HepG2 (cell line): Measurements from ENCODE around the gene NELL1. TPM values are rescaled to one million over a fixed set of nuclear protein-coding genes. Genes with fewer than 3 reads are reported as not detected.

ENCODE experiments used
- ATAC-seq: fragments of 200-7000 bp; cut with Tn5 transposase; 3 replicates; pipeline ENCODE4 v1.9.1; 2020; ENCODE audit warnings: mild to moderate bottlenecking, moderate library complexity
- BruUV-seq: library from RNA; stranded (reverse); fragments of 400-500 nt; replicated peaks from 2 replicates; lab custom pipeline; 2021; lab: Mats Ljungman, UMichigan
- CTCF ChIA-PET: fragments of 300-600 bp; formaldehyde crosslinking; extraction: SDS; loops from one replicate; lab custom pipeline; 2021; ENCODE audit warnings: low total read pairs, inconsistent platforms, low intra/inter-chr PET ratio; lab: Yijun Ruan, JAX
- POLR2A ChIA-PET: fragments of 350-600 bp; sonication (Branson Sonifier 250); formaldehyde crosslinking; loops from one replicate; lab custom pipeline; 2020; ENCODE audit warnings: antibody characterized with exemption, inconsistent platforms; lab: Yijun Ruan, JAX
- DNase-seq: peaks from one replicate; pipeline ENCODE4 v3.0.0-alpha.2; 2015; ENCODE audit warnings: low spot score
- FAIRE-seq: peaks from 3 replicates; lab custom pipeline; 2011; peaks lifted over from hg19 to GRCh38; lab: Jason Lieb, UNC
- H2AFZ ChIP-seq: one replicate; pipeline ENCODE4 v1.6.1; 2011; ENCODE audit warnings: low read length, inconsistent platforms
- H3K27ac ChIP-seq: fragments of 300-600 bp; 3 replicates; pipeline ENCODE4 v1.8.0; 2011; ENCODE audit warnings: mixed run types, mild to moderate bottlenecking, mixed read lengths, low read length, inconsistent platforms; ENCODE audit not compliant: insufficient read depth; ENCODE audit errors: extremely low read length
- H3K27me3 ChIP-seq, 2 experiments: fragments of 200-600 bp in 1 of 2; 2 replicates in 1 of 2; 3 replicates in 1 of 2; pipeline versions ENCODE4 v1.6.0 to v1.8.0; 2011; ENCODE audit warnings: low read length in 2 of 2, mild to moderate bottlenecking in 2 of 2, moderate library complexity in 2 of 2, inconsistent platforms in 1 of 2; ENCODE audit not compliant: insufficient read depth in 2 of 2, control insufficient read depth in 1 of 2
- H3K36me3 ChIP-seq, 2 experiments: fragments of 200-600 bp in 1 of 2; replicated peaks in 1 of 2; 2 replicates in 1 of 2; 3 replicates in 1 of 2; pipeline versions ENCODE4 v1.5.1 to v1.8.0; 2011; ENCODE audit warnings: low read length in 2 of 2, inconsistent platforms in 1 of 2; ENCODE audit not compliant: insufficient read depth in 2 of 2, control insufficient read depth in 1 of 2
- H3K4me1 ChIP-seq: 2 replicates; pipeline ENCODE4 v1.5.1; 2012; ENCODE audit warnings: low read length, inconsistent platforms; ENCODE audit not compliant: insufficient read depth
- H3K4me2 ChIP-seq: 2 replicates; pipeline ENCODE4 v1.6.0; 2011; ENCODE audit warnings: low read depth, low read length, inconsistent platforms
- H3K4me3 ChIP-seq, 3 experiments: fragments of 200-600 bp in 1 of 3; sonication (generic), shearing (Covaris generic) in 1 of 3; replicated peaks in 1 of 3; 2 replicates each; pipeline ENCODE4 v1.5.1; 2011 to 2016; ENCODE audit warnings: low read length in 3 of 3, inconsistent platforms in 2 of 3, low read depth in 2 of 3, mild to moderate bottlenecking in 2 of 3, control low read depth in 1 of 3, mixed read lengths in 1 of 3; ENCODE audit not compliant: insufficient read depth in 1 of 3
- H3K79me2 ChIP-seq: one replicate; pipeline ENCODE4 v1.6.1; 2011; ENCODE audit warnings: low read length, inconsistent platforms; ENCODE audit not compliant: insufficient read depth
- H3K9ac ChIP-seq: 2 replicates; pipeline ENCODE4 v1.6.0; 2011; ENCODE audit warnings: mild to moderate bottlenecking, low read depth, low read length, inconsistent platforms; ENCODE audit not compliant: insufficient read depth
- H3K9me3 ChIP-seq: 2 replicates; pipeline ENCODE4 v1.5.1; 2012; ENCODE audit warnings: mild to moderate bottlenecking, low read length
- H4K20me1 ChIP-seq: 2 replicates; pipeline ENCODE4 v1.6.0; 2011; ENCODE audit warnings: inconsistent platforms, mild to moderate bottlenecking, low read length, moderate library complexity; ENCODE audit not compliant: insufficient read depth
- GTF2F1 ChIP-seq: fragments of 150-350 bp; IDR thresholded peaks from 2 replicates; pipeline ENCODE4 v1.6.1; 2014; ENCODE audit warnings: low read length
- KDM2A ChIP-seq: sonication (generic); formaldehyde crosslinking; IDR thresholded peaks from 2 replicates; pipeline ENCODE4 v1.4.0; 2020; ENCODE audit warnings: low read depth, missing genetic modification reagents, borderline replicate concordance
- NCOR1 ChIP-seq: fragments of 200-600 bp; sonication (generic); IDR thresholded peaks from 2 replicates; pipeline ENCODE4 v1.7.0; 2017; ENCODE audit warnings: antibody characterized with exemption, low read length, borderline replicate concordance
- PHF20 ChIP-seq: sonication (generic); formaldehyde crosslinking; IDR thresholded peaks from 2 replicates; pipeline ENCODE4 v1.5.0; 2020; ENCODE audit warnings: mild to moderate bottlenecking, missing genetic modification reagents
- PHF8 ChIP-seq: sonication (generic); formaldehyde crosslinking; IDR thresholded peaks from 2 replicates; pipeline ENCODE4 v1.5.0; 2020; ENCODE audit warnings: missing genetic modification reagents
- RNF219 ChIP-seq: sonication (generic); formaldehyde crosslinking; IDR thresholded peaks from 2 replicates; pipeline ENCODE4 v1.5.0; 2020; ENCODE audit warnings: mild to moderate bottlenecking, missing genetic modification reagents
- RXRA ChIP-seq: sonication (generic); formaldehyde crosslinking; IDR thresholded peaks from 2 replicates; pipeline ENCODE4 v1.5.1; 2020; ENCODE audit warnings: missing genetic modification reagents
- SNAPC2 ChIP-seq: sonication (generic); formaldehyde crosslinking; IDR thresholded peaks from 2 replicates; pipeline ENCODE4 v1.8.1; 2022; ENCODE audit warnings: mild to moderate bottlenecking, missing genetic modification reagents
- SOX5 ChIP-seq: IDR thresholded peaks from 2 replicates; pipeline ENCODE4 v1.6.1; 2016; ENCODE audit warnings: borderline replicate concordance
- TCF7L2 ChIP-seq: IDR thresholded peaks from 2 replicates; pipeline ENCODE4 v1.6.1; 2011; ENCODE audit warnings: mild to moderate bottlenecking, low read depth, low read length, moderate library complexity
- U2AF2 ChIP-seq: fragments of 200-400 bp; formaldehyde crosslinking; IDR thresholded peaks from 2 replicates; pipeline ENCODE4 v1.6.1; 2017; ENCODE audit warnings: low read depth, mild to moderate bottlenecking, low read length
- ZBTB46 ChIP-seq: sonication (generic); formaldehyde crosslinking; IDR thresholded peaks from 2 replicates; pipeline ENCODE4 v1.4.0; 2020; ENCODE audit warnings: mild to moderate bottlenecking, missing genetic modification reagents, borderline replicate concordance
- ZSCAN9 ChIP-seq: IDR thresholded peaks from 2 replicates; pipeline ENCODE4 v1.6.1; 2016; ENCODE audit warnings: borderline replicate concordance
- in situ Hi-C: cut with HindIII; loops from 2 replicates; pipeline ENCODE4 v1.10.0; 2017; ENCODE audit warnings: low pct_unique_long_range_greater_than_20kb; ENCODE audit not compliant: extremely low pct_ligation_motif_present
- intact Hi-C: fragments of 100-400 bp; cut with micrococcal nuclease; formaldehyde crosslinking; loops from one replicate; pipeline ENCODE4 v1.10.0; 2022; ENCODE audit not compliant: unreplicated experiment
- polyA plus RNA-seq, 8 experiments: library from polyadenylated mRNA; depleted of rRNA in 3 of 8; stranded (reverse) in 7 of 8; unstranded in 1 of 8; fragments of >200 nt; fragmentation: Illumina TruSeq in 4 of 8; extraction: Trizol in 4 of 8; gene quantifications; 2 replicates each; pipeline versions ENCODE4 v1.2.1 to v1.2.3, GENCODE V29; 2011 to 2016; ENCODE audit warnings: low read depth in 4 of 8, missing spikeins in 1 of 8, mixed read lengths in 1 of 8; ENCODE audit not compliant: insufficient read depth in 1 of 8
- total RNA-seq, 5 experiments: library from RNA; depleted of rRNA; stranded (reverse); fragments of >200 nt; fragmentation: Illumina TruSeq; extraction: Trizol; gene quantifications; 2 replicates each; pipeline ENCODE4 v1.2.3, GENCODE V29; 2016; ENCODE audit warnings: low read depth in 1 of 5
- TF ChIP-seq, protein P1 (sequence below): sonication (generic); formaldehyde crosslinking; IDR thresholded peaks from 2 replicates; pipeline ENCODE4 v1.8.0; 2022; ENCODE audit warnings: missing genetic modification reagents, mild to moderate bottlenecking, inconsistent platforms, borderline replicate concordance

NELL1 gene
- total and polyA plus RNA-seq, 2 of the 13 experiments (the other 11 are each of a cell fraction or from before 2014, with no cell fraction given): not detected

DNA sequence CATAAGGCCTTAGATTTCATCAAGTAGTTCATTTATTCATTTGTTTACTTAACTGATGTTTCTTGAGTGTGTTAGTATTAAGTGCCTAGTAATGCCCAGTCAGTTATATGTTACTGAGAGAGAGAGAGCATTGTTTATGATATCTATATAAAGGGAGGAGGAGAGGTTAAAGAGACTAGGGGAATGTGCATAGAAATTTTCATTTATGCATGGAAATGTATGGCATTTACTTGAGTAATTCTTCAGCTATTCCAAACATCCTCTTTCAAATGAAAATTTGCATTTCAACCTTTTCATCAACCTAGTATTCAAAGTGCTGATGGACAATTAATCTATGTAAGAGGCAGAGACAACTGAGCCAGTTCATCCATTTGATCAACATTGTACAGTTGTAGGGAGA lies 199.7 kb downstream of the NELL1 start:
- ATAC-seq (no peak), FAIRE-seq (no peak), DNase-seq (no peak)
- Histone ChIP-seq H3K4me3 (no peak overlapping the region), H3K4me2 (no peak overlapping the region), H3K27me3 (no peaks in the 10 kb centered on the region), H3K9me3 (no peaks in the 10 kb centered on the region), H3K36me3 (no peaks in the 10 kb centered on the region), H2AFZ (no peak overlapping the region), H3K4me1 (no peaks in the 10 kb centered on the region), H3K79me2 (no peaks in the 10 kb centered on the region), H4K20me1 (no peaks in the 10 kb centered on the region), H3K9ac (no peak overlapping the region), H3K27ac (no peak overlapping the region)
- BruUV-seq: no TSS peak
- in situ Hi-C loops: no loop called here
- POLR2A ChIA-PET: no interaction called here
- intact Hi-C loops: no loop called here
- TF ChIP-seq PHF20 (no peak), RNF219 (CRISPR knock-in tag) (no peak), KDM2A (no peak), RXRA (CRISPR knock-in tag) (no peak), SOX5 (CRISPR knock-in tag) (no peak), U2AF2 (no peak), PHF8 (no peak), TCF7L2 (no peak), ZBTB46 (CRISPR knock-in tag) (no peak), ZSCAN9 (CRISPR knock-in tag) (no peak), GTF2F1 (no peak), NCOR1 (no peak), SNAPC2 (no peak)
- TF ChIP-seq, protein P1, sequence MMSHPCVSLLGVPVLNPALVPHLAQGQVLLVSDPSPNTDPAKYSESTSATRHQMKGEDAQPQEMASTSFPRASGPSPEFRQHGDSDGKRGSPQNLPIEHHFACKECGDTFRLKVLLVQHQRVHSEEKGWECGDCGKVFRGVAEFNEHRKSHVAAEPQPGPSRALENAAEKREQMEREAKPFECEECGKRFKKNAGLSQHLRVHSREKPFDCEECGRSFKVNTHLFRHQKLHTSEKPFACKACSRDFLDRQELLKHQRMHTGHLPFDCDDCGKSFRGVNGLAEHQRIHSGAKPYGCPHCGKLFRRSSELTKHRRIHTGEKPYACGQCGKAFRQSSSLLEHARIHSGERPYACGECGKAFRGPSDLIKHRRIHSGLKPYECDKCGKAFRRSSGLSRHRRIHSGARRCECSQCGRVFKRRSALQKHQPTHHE (CRISPR knock-in tag): no peak
- CTCF ChIA-PET: no interaction called here
